HUES64 (cell line): Measurements from ENCODE around the gene AKAP13.

Experiments used
- H3K27ac ChIP-seq: 2 replicates; pipeline ENCODE4 v1.7.0; 2013; ENCODE audit warnings: low read depth, low read length, inconsistent platforms
- H3K27me3 ChIP-seq: 2 replicates; pipeline ENCODE4 v1.6.1; 2013; ENCODE audit warnings: mild to moderate bottlenecking, low read length; ENCODE audit not compliant: insufficient read depth
- H3K36me3 ChIP-seq: 2 replicates; pipeline ENCODE4 v1.6.1; 2013; ENCODE audit warnings: mild to moderate bottlenecking, low read length; ENCODE audit not compliant: insufficient read depth
- H3K4me1 ChIP-seq: 2 replicates; pipeline ENCODE4 v1.6.1; 2013; ENCODE audit warnings: mild to moderate bottlenecking, low read length, moderate library complexity; ENCODE audit not compliant: insufficient read depth
- H3K4me3 ChIP-seq: 2 replicates; pipeline ENCODE4 v1.5.1; 2013; ENCODE audit warnings: mild to moderate bottlenecking, low read length, moderate library complexity
- H3K9ac ChIP-seq: 2 replicates; pipeline ENCODE4 v1.6.1; 2013; ENCODE audit warnings: mild to moderate bottlenecking, low read depth, low read length
- H3K9me3 ChIP-seq: 2 replicates; pipeline ENCODE4 v1.6.1; 2013; ENCODE audit warnings: low read depth, low read length; ENCODE audit not compliant: insufficient read depth
- WGBS: fragments of 150-250, 120-280 bp; methylation state at CpG from one replicate; pipeline ENCODE4 v1.1.7; 2013; ENCODE audit warnings: missing lambda C conversion rate; 5-methylcytosine and 5-hydroxymethylcytosine counted together

AKAP13 gene

DNA sequence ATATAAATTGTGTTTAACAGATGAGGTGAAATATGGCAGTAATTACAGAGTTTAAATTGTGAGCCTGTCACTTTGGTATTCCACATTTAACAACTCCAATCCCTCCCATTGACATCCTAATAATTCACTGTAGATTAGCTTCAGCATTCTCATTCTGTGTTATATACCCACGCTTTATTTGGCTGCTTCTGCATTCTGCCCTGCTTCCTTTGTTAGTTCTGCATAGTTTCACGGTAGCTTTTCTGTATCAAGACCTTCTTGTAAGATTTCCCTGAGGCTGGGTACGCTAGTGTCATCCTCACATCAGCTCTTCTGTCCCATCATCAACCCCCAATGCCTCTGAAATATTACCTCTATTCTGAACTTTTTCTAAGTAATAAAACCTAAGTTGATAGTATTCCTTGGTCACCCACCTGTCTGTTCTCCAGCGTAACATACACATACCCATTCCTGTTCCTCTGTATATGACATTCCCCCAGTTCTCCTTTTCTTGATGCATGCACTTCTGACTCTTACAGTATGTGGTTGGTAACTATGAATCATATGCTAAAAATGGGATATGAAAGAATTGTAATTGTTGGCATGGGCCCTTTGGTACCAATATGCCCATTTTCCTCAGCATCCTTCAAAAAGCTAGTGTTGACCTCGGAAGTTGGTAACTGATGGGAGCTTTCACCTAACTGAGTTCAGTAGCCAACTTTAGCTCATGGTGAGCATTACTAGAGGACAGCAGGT, 243.1 kb downstream of the AKAP13 start:
- Histone ChIP-seq H3K9me3 (no peaks in the 10 kb centered on the region), H3K4me3 (no peak overlapping the region), H3K4me1 (peaks cover 30% of the 10 kb centered on the region), H3K9ac (no peak overlapping the region), H3K27ac (no peak overlapping the region), H3K27me3 (no peaks in the 10 kb centered on the region), H3K36me3 (peaks cover 8% of the 10 kb centered on the region; the same call in 1 of the 2 replicates)
- 97% methylated on average over 5 of the region's 5 CpGs for WGBS

DNA sequence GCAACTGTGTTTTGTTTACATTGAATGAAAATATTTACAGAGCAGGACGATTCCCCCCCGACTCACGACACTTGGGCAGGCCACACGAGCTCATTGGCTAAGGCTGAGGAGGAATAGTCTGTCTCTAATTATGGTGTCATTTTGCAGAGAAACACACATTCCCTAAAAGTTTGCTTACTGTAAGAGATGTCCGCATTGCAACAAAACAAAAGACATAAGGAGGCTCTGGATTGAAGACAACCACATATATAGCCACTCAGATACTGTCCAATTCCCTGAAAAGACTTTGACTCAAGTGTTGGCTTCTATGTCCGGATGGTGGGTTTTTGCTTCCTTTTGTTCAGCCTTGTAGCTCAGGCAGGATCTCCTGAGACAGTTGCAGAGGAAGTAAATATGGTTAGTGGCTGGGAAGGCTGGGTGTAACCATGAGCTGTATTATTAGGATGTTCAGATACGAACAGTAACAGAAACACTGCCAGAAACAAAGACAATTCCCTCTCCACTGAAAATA, 243.9 kb downstream of the AKAP13 start:
- Histone ChIP-seq H3K9ac (no peak overlapping the region), H3K4me1 (peaks cover 21% of the 10 kb centered on the region), H3K9me3 (no peaks in the 10 kb centered on the region), H3K36me3 (peaks cover 8% of the 10 kb centered on the region; the same call in 1 of the 2 replicates), H3K27ac (no peak overlapping the region), H3K27me3 (no peaks in the 10 kb centered on the region), H3K4me3 (no peak overlapping the region)
- 94% methylated on average over 6 of the region's 7 CpGs for WGBS

DNA sequence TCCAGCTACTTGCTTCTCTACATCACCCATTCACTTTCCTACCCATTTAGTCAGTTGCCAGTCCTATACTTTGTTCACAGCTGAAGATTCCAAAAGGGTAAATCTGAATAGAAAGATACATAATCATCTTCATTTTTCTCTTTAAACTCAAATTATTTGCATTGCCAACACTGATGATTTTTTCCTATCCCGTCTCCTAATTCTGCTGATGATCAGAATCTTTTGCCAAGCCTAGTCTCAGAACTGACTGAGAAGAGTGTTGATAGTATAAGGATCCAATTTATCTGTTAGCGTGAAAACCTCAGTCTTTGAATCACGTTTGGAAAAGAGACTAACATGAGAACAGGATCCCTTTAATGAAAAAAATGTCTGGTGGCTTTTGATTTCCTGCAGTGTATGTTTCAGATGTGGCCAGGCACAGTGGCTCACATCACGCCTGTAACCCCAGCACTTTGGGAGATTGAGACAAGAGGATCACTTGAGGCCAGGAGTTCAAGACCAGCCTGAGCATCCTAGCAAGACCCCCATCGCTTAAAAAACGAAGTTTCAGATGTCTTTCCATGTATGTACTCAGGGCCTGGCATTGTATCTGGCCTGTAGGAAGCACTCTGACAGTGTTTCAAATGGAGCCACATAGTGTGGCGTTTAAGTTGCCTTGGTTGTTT, 244.9 kb downstream of the AKAP13 start:
- H3K36me3 ChIP-seq, result peaks cover 8% of the 10 kb centered on the region; the same call in 1 of the 2 replicates
- no peaks in the 10 kb centered on the region for H3K9me3 ChIP-seq
- no peak overlapping the region for H3K4me3 ChIP-seq
- no peaks in the 10 kb centered on the region for H3K27me3 ChIP-seq
- no peak overlapping the region for H3K9ac ChIP-seq
- WGBS, result 91% methylated on average over 7 of the region's 7 CpGs
- H3K27ac ChIP-seq, result no peak overlapping the region
- H3K4me1 ChIP-seq, result peaks cover 12% of the 10 kb centered on the region

DNA sequence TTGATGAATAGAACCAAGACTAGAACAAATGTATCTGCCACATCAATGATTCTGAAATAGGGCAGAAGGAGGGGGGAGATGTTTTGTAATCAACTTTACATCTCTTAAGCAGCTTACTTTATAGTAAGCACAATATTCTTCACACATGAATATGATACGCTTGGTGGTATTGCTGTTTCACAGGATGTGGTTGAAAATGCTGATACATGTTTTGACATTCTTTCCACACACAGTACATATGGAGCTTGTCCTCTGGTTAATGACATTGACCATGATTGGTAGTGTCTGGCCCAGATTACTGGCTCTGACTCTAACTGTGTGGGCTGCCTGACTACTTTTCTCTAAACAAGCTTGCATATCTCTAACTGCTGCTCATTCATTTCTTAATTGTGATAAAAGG, 245.5 kb downstream of the AKAP13 start:
- Histone ChIP-seq H3K36me3 (peaks cover 8% of the 10 kb centered on the region; the same call in 1 of the 2 replicates), H3K27ac (no peak overlapping the region), H3K4me3 (no peak overlapping the region), H3K9me3 (no peaks in the 10 kb centered on the region), H3K9ac (no peak overlapping the region), H3K4me1 (peaks cover 6% of the 10 kb centered on the region), H3K27me3 (no peaks in the 10 kb centered on the region)
- WGBS, result no CpG with 5 or more reads among the region's 1 CpG

DNA sequence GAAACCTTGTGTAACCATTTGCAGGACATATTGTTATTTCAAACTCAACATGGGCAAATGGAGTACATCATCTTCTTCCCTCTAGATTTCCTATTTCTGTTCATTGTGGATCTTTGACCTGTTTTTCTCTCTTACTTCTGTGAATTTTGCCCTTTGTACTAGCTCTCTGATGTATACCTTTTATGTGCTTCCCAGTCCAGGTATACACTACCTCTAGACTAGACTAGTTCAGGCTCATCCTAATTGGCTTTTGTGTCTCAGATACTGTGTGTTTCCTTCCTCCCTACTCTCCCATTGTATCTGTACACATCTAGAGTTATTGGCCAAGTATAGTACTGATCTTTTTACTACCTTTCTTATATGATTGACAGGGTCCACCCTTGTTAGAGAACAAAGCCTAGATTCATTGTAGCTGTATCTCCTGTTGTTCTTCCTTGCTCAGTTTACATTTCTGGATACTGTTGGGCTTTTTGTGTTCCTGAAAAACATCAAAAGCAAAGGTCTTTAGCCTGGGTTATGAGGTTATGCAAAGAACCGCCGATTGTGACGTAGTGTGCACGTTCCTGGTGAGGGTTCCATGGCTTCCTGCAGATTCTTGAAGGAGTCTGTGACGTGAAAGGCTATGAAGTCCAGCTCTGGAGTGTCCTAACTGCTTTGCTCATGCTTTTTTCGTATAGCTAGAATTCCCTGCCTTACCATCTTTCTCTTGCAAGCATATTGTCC, 247.0 kb downstream of the AKAP13 start:
- no peaks in the 10 kb centered on the region for H3K9me3 ChIP-seq
- no peak overlapping the region for H3K4me3 ChIP-seq
- no peaks in the 10 kb centered on the region for H3K4me1 ChIP-seq
- no peak overlapping the region for H3K27ac ChIP-seq
- no peak overlapping the region for H3K9ac ChIP-seq
- no peaks in the 10 kb centered on the region for H3K27me3 ChIP-seq
- WGBS, result 95% methylated on average over 6 of the region's 6 CpGs
- peaks cover 8% of the 10 kb centered on the region; the same call in 1 of the 2 replicates for H3K36me3 ChIP-seq

DNA sequence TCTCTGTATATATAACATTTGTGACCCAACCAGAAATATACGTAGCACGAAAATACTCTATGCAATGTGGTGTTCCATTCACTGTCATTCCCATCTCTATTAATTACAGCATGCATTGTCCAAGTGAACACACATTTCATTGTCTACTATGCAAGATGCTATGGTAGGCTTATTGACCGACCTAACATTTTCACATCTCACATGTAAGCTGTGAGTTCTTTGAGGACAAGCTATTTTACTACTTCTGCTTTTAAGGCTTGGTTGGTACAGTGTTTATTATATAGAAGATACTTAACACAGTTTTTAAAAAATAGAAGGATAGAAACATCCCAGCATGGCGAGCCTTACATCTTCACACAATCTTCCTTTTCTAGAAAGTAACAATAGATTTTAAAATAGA, 249.9 kb downstream of the AKAP13 start:
- H3K36me3 ChIP-seq, result peaks cover 8% of the 10 kb centered on the region; the same call in 1 of the 2 replicates
- no peak overlapping the region for H3K9ac ChIP-seq
- 98% methylated on average over 3 of the region's 4 CpGs for WGBS
- H3K4me3 ChIP-seq, result no peak overlapping the region
- H3K27me3 ChIP-seq, result no peaks in the 10 kb centered on the region
- H3K27ac ChIP-seq, result no peak overlapping the region
- no peaks in the 10 kb centered on the region for H3K9me3 ChIP-seq
- H3K4me1 ChIP-seq, result no peaks in the 10 kb centered on the region

DNA sequence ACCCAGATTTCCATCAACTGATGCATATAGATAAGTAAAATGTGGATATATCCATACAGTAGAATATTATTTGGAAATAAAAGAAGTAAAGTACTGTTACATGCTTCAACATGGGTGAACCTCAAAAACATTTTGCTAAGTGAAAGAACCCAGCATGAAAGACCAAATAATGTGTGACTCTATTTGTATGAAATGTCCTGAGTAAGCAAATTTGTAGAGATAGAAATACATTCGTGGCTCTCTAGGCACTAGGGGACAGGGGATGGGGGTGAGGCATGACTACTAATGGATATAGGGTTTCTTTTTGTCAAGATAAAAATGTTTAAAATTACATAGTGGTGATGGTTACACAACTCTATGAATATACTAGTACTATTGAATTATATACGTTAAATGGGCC, 250.6 kb downstream of the AKAP13 start:
- Histone ChIP-seq H3K36me3 (peaks cover under 1% of the 10 kb centered on the region; the same call in 1 of the 2 replicates), H3K9ac (no peak overlapping the region), H3K4me3 (no peak overlapping the region), H3K27me3 (no peaks in the 10 kb centered on the region), H3K9me3 (no peaks in the 10 kb centered on the region), H3K4me1 (no peaks in the 10 kb centered on the region), H3K27ac (no peak overlapping the region)
- 88% methylated on average over 1 of the region's 2 CpGs for WGBS

DNA sequence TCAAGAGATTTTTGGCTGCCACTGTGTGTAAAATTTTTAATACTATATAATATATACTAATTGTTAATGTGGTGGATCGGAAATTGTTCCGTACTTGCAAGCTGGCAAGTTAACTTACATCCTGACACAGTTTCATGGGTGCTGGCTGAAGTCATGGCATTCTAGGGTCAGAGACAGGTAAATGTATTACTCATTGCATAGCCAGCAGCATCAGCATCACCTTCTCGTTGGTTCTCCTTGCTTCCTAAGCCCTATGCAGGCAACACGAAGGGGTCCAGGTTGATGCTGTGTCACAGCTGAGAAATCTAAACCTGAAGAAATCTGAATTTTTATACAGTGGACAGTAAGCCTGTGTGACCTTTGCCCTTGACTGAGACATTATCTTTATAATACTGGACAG, 251.6 kb downstream of the AKAP13 start:
- H3K4me3 ChIP-seq, result no peak overlapping the region
- 97% methylated on average over 4 of the region's 4 CpGs for WGBS
- no peaks in the 10 kb centered on the region for H3K27me3 ChIP-seq
- H3K27ac ChIP-seq, result no peak overlapping the region
- H3K9ac ChIP-seq, result no peak overlapping the region
- H3K4me1 ChIP-seq, result no peaks in the 10 kb centered on the region
- H3K36me3 ChIP-seq, result no peaks in the 10 kb centered on the region
- no peaks in the 10 kb centered on the region for H3K9me3 ChIP-seq

DNA sequence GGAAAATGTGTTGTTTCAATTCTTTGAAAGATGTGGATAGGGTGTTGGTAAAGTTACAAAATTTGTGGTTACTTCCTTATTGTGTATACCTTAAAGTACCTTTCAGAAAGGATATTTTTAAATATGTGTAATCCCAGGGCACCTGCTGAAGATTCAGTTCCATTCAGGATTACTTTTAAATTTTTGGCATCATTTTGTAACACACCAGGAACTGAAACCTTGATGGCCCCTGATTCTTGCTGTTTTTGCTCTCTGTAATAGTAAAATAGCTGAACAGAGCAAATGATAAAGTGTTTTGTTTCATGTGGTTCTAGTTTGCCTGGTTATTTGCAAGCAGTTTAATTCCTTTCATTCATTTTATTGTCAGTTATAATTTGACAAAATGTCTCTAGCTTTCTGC, 253.5 kb downstream of the AKAP13 start:
- Histone ChIP-seq H3K27me3 (no peaks in the 10 kb centered on the region), H3K4me3 (no peak overlapping the region), H3K4me1 (peaks cover 7% of the 10 kb centered on the region; the same call in 1 of the 2 replicates), H3K9me3 (no peaks in the 10 kb centered on the region), H3K36me3 (no peaks in the 10 kb centered on the region), H3K27ac (no peak overlapping the region), H3K9ac (no peak overlapping the region)

DNA sequence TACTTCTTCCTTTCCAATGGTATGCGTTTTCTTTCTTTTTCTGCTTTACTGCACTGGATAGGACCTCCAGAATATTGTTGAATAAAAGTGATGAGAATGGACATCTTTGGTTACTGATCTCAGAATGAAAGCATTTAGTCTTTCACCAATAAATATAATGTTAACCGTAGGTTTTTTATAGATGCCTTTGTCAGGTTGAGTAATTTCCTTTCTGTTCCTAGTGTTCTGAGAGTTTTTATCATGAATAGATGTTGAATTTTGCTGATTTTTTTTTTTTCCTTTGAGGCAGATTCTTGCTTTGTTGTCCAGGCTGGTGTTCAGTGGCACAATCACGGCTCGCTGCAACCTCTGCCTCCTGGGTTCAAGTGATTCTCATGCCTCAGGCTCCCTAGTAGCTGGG, 255.9 kb downstream of the AKAP13 start:
- H3K9me3 ChIP-seq, result no peaks in the 10 kb centered on the region
- H3K9ac ChIP-seq, result no peak overlapping the region
- no peak overlapping the region for H3K4me3 ChIP-seq
- peaks cover 7% of the 10 kb centered on the region; the same call in 1 of the 2 replicates for H3K4me1 ChIP-seq
- WGBS, result 97% methylated on average over 4 of the region's 4 CpGs
- H3K27me3 ChIP-seq, result no peaks in the 10 kb centered on the region
- H3K27ac ChIP-seq, result no peak overlapping the region
- peaks cover 18% of the 10 kb centered on the region for H3K36me3 ChIP-seq
